Lower lobe of right lung (tissue), 2 donors: ENCODE measurements around the gene TMEM52. TPM values are rescaled to one million over a fixed set of nuclear protein-coding genes. Genes with fewer than 3 reads are reported as not detected.
A peak's percentile ranks its signal among the peaks of the same experiment; 100 is the strongest.

Experiments used
- ATAC-seq, 2 donors: fragments of 200-7000 bp; cut with Tn5 transposase; one replicate each; pipeline ENCODE4 v1.9.1; 2020 to 2022; ENCODE audit warnings: mild to moderate bottlenecking in 2 of 2, moderate library complexity in 2 of 2
- DNase-seq: peaks from one replicate; pipeline ENCODE4 v3.0.0-alpha.2; 2020
- H3K27ac ChIP-seq: fragments of 200-600 bp; one replicate; pipeline ENCODE4 v1.8.0; 2022
- H3K27me3 ChIP-seq: fragments of 200-600 bp; one replicate; pipeline ENCODE4 v1.8.0; 2022; ENCODE audit warnings: low read depth
- H3K36me3 ChIP-seq: fragments of 200-600 bp; one replicate; pipeline ENCODE4 v1.8.0; 2022; ENCODE audit warnings: mild to moderate bottlenecking
- H3K4me1 ChIP-seq: fragments of 200-600 bp; one replicate; pipeline ENCODE4 v1.8.0; 2022
- H3K4me3 ChIP-seq: fragments of 200-600 bp; one replicate; pipeline ENCODE4 v1.8.0; 2022; ENCODE audit warnings: mild to moderate bottlenecking
- H3K9me3 ChIP-seq: fragments of 200-600 bp; one replicate; pipeline ENCODE4 v1.8.0; 2022
- intact Hi-C: fragments of 100-400 bp; cut with DNase I; formaldehyde crosslinking; loops from one replicate; pipeline ENCODE4 v1.11.0; 2022
- total RNA-seq: library from RNA; stranded (reverse); fragmentation: NEBNext Ultra II Directional; extraction: Animal tissue kit (Norgen Biotek cat#: 25700); gene quantifications from one replicate; pipeline ENCODE4 v1.2.1, GENCODE V29; 2021
- TF ChIP-seq, protein P1 (sequence below): fragments of 200-600 bp; IDR thresholded peaks from one replicate; pipeline ENCODE4 v1.8.0; 2022; ENCODE audit warnings: antibody characterized with exemption, mild to moderate bottlenecking
- donor health status: DM: no; HTN: yes; CAD: no; lungs with severe emphysema.

The TMEM52 gene
- total RNA-seq, 1 donor from 2014 or later, result 1.4 TPM

GRCh38 chr1:1883092-1883873 lies 35.8 kb downstream of the TMEM52 start:
- H3K4me3 ChIP-seq, result no peak overlapping the region
- H3K27me3 ChIP-seq, result no peaks in the 10 kb centered on the region
- no peaks in the 10 kb centered on the region for H3K36me3 ChIP-seq
- H3K4me1 ChIP-seq, result peaks cover 96% of the 10 kb centered on the region
- no peak overlapping the region for H3K27ac ChIP-seq
- no peaks in the 10 kb centered on the region for H3K9me3 ChIP-seq
- TF ChIP-seq, protein P1, sequence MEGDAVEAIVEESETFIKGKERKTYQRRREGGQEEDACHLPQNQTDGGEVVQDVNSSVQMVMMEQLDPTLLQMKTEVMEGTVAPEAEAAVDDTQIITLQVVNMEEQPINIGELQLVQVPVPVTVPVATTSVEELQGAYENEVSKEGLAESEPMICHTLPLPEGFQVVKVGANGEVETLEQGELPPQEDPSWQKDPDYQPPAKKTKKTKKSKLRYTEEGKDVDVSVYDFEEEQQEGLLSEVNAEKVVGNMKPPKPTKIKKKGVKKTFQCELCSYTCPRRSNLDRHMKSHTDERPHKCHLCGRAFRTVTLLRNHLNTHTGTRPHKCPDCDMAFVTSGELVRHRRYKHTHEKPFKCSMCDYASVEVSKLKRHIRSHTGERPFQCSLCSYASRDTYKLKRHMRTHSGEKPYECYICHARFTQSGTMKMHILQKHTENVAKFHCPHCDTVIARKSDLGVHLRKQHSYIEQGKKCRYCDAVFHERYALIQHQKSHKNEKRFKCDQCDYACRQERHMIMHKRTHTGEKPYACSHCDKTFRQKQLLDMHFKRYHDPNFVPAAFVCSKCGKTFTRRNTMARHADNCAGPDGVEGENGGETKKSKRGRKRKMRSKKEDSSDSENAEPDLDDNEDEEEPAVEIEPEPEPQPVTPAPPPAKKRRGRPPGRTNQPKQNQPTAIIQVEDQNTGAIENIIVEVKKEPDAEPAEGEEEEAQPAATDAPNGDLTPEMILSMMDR, result no peak
- no peak for DNase-seq
- intact Hi-C loops, result no loop called here
- ATAC-seq, result no peak

- ATAC-seq, result peak; percentile 21 to 28
- H3K36me3 ChIP-seq, result no peaks in the 10 kb centered on the region
- DNase-seq, result no peak
- H3K4me1 ChIP-seq, result peaks cover 90% of the 10 kb centered on the region
- H3K4me3 ChIP-seq, result no peak overlapping the region
- intact Hi-C loops, result no loop called here
- TF ChIP-seq, protein P1, result no peak
- H3K9me3 ChIP-seq, result no peaks in the 10 kb centered on the region
- no peak overlapping the region for H3K27ac ChIP-seq
- H3K27me3 ChIP-seq, result no peaks in the 10 kb centered on the region
These were observed 37.4 kb downstream of the TMEM52 start for GRCh38 chr1:1881727-1882126.

DNA sequence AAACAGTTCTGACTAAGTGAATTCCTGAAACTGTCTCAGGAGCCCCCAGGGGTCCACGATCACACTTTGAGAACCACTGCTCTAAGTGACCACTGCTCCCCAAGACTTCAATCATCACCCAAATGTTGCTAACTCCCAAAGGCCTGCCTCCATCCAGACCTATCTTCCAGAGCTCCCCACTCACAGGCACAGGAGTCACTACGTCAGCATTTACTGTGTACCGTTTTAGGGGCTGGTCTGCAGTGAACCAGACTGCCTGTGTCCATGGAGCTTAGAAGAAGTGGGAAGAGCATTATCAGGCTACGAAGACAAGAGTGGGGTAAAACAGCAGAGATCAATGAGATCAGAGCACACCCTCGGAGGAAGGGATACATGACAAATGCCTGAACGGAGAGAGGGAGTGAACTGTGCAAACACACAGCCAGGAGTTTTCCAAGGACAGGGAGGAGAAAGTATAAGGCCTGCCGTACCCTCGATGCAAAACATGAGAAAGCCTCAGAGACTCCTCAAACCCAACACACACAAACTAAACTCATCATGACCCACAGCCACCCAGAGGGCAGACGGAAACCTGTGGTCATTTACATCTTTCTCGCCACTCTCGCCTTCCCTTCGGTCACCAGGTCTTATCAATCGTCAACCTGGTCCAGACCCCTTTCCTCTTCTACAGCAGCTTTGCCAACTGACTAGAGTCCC lies 38.3 kb downstream of the TMEM52 start:
- no peak overlapping the region for H3K4me3 ChIP-seq
- H3K4me1 ChIP-seq, result peaks cover 90% of the 10 kb centered on the region
- no peak for DNase-seq
- H3K36me3 ChIP-seq, result peaks cover 7% of the 10 kb centered on the region
- no peaks in the 10 kb centered on the region for H3K27me3 ChIP-seq
- intact Hi-C loops, result no loop called here
- H3K9me3 ChIP-seq, result no peaks in the 10 kb centered on the region
- peak in 1 of 2 donors; percentile 12 for ATAC-seq
- no peak overlapping the region for H3K27ac ChIP-seq
- TF ChIP-seq, protein P1, result no peak

GRCh38 chr1:1879942-1880341 lies 39.1 kb downstream of the TMEM52 start:
- no peaks in the 10 kb centered on the region for H3K9me3 ChIP-seq
- ATAC-seq, result no peak
- DNase-seq, result no peak
- peaks cover 14% of the 10 kb centered on the region for H3K36me3 ChIP-seq
- H3K27ac ChIP-seq, result no peak overlapping the region
- H3K4me1 ChIP-seq, result peaks cover 84% of the 10 kb centered on the region
- intact Hi-C loops, result no loop called here
- H3K27me3 ChIP-seq, result no peaks in the 10 kb centered on the region
- TF ChIP-seq, protein P1, result no peak
- no peak overlapping the region for H3K4me3 ChIP-seq

- intact Hi-C loops, result no loop called here
- peaks cover 84% of the 10 kb centered on the region for H3K4me1 ChIP-seq
These were observed 41.1 kb downstream of the TMEM52 start for GRCh38 chr1:1877865-1878436.

More at GRCh38 chr1:1877865-1878436, 41.1 kb downstream of the TMEM52 start:
- peaks cover 27% of the 10 kb centered on the region for H3K36me3 ChIP-seq
- H3K27me3 ChIP-seq, result no peaks in the 10 kb centered on the region
- DNase-seq (no peak), ATAC-seq (no peak)
- H3K4me3 ChIP-seq, result no peak overlapping the region
- H3K27ac ChIP-seq, result no peak overlapping the region
- TF ChIP-seq, protein P1, result no peak
- no peaks in the 10 kb centered on the region for H3K9me3 ChIP-seq
